Natural killer cell (primary cell): ENCODE data around the gene CCL15. TPM values are rescaled to one million over a fixed set of nuclear protein-coding genes. Genes with fewer than 3 reads are reported as not detected.

ENCODE experiments used
- ATAC-seq, 3 donors: fragments of 150-1000 bp in 2 of 3; fragments of 200-7000 bp in 1 of 3; cut with Tn5 transposase; 1 replicate in 1 of 3; 2 replicates in 2 of 3; pipeline ENCODE4 v1.10.0; 2021; ENCODE audit warnings: mild to moderate bottlenecking in 2 of 3, moderate library complexity in 2 of 3
- DNase-seq, 2 donors: peaks; one replicate each; pipeline versions ENCODE4 v3.0.0 to v3.0.0-alpha.2; 2013 to 2021; ENCODE audit warnings: mixed read lengths in 1 of 2
- H3K27ac ChIP-seq: one replicate; pipeline ENCODE4 v1.5.1; 2013; ENCODE audit warnings: mild to moderate bottlenecking, low read length
- H3K27me3 ChIP-seq: one replicate; pipeline ENCODE4 v1.6.1; 2013; ENCODE audit warnings: low read length; ENCODE audit not compliant: control insufficient read depth, insufficient read depth
- H3K36me3 ChIP-seq: one replicate; pipeline ENCODE4 v1.6.1; 2013; ENCODE audit warnings: low read length; ENCODE audit not compliant: control insufficient read depth, insufficient read depth
- H3K4me1 ChIP-seq: one replicate; pipeline ENCODE4 v1.6.1; 2013; ENCODE audit warnings: low read length; ENCODE audit not compliant: control insufficient read depth, insufficient read depth
- H3K4me3 ChIP-seq: one replicate; pipeline ENCODE4 v1.5.1; 2013; ENCODE audit warnings: low read length
- H3K9me3 ChIP-seq: one replicate; pipeline ENCODE4 v1.6.1; 2013; ENCODE audit warnings: low read length; ENCODE audit not compliant: control insufficient read depth, insufficient read depth
- H3K27ac Mint-ChIP-seq, 2 donors: one replicate each; pipeline ENCODE4 v1.8.0; 2022; ENCODE audit warnings: mild to moderate bottlenecking in 2 of 2, mixed read lengths in 2 of 2, moderate library complexity in 1 of 2
- H3K27me3 Mint-ChIP-seq, 2 donors: one replicate each; pipeline ENCODE4 v1.8.0; 2022; ENCODE audit warnings: low read depth in 2 of 2, mixed read lengths in 2 of 2
- H3K36me3 Mint-ChIP-seq: one replicate; pipeline ENCODE4 v1.8.0; 2022; ENCODE audit warnings: mixed read lengths
- H3K4me1 Mint-ChIP-seq, 2 donors: one replicate each; pipeline ENCODE4 v1.8.0; 2022; ENCODE audit warnings: mixed read lengths in 2 of 2
- H3K4me3 Mint-ChIP-seq: one replicate; pipeline ENCODE4 v1.8.0; 2022; ENCODE audit warnings: mild to moderate bottlenecking, moderate library complexity, mixed read lengths
- H3K9me3 Mint-ChIP-seq, 2 donors: one replicate each; pipeline ENCODE4 v1.8.0; 2022; ENCODE audit warnings: mixed read lengths in 2 of 2
- CTCF ChIP-seq: fragments of 200-600 bp; IDR thresholded peaks from one replicate; pipeline ENCODE4 v1.8.0; 2022; ENCODE audit warnings: antibody characterized with exemption
- WGBS: methylation state at CpG from one replicate; pipeline ENCODE4 v1.1.7; 2013; ENCODE audit warnings: missing lambda C conversion rate; ENCODE audit not compliant: insufficient coverage; 5-methylcytosine and 5-hydroxymethylcytosine counted together
- intact Hi-C: fragments of 100-400 bp; cut with micrococcal nuclease; formaldehyde crosslinking; loops from one replicate; pipeline ENCODE4 v1.14.2; 2022
- total RNA-seq, 4 donors: library from RNA; stranded (reverse); fragments of 120-200 nt in 1 of 4; gene quantifications; one replicate each; pipeline versions ENCODE4 v1.2.3 to v1.2.4, GENCODE V29; 2013 to 2022

The CCL15 gene
- total RNA-seq, 3 donors from 2014 or later (not counting 1 experiment from before 2014, with no cell fraction given): not detected

DNA sequence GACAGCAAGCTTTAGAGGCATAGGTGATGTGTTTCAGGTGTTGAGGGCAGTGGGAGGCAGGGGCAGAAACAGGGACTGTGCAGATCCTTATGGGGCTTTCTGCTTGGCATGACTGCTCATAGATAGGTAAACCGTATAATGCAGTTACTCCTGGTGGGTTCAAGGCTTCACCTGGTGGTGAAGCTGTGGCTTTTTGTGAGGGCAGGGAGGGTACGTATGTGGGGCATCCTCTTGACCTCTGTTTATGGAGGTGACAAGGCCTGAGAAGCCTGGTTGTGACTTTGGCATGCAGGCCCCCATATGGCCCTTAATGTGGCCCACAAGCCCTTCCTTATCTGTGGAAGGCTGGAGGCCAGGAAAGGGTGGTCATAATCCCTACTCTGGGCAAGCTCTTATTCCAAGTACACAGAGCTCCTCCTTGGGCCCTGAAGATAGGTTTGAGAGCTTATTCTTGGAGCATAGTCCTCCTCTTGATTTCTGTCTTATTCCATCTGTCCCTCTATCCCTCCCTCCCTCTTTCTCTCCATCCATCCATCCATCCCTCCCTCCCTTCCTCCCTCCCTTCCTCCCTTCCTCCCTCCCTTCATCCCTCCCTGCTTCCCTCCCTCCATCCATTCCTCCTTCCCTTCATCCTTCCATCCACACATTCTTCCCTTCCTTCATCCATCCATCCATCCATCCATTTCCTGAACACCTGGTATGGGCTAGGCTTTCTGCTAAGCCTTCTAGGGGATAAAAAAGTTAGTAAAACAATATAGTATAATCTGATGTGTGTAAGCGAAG lies 18.8 kb downstream of the CCL15 start:
- Histone ChIP-seq H3K9me3 (no peaks in the 10 kb centered on the region), H3K36me3 (no peaks in the 10 kb centered on the region), H3K4me3 (no peak overlapping the region), H3K4me1 (peaks cover 11% of the 10 kb centered on the region), H3K27ac (no peak overlapping the region), H3K27me3 (no peaks in the 10 kb centered on the region)
- no peaks in the 10 kb centered on the region for H3K9me3 Mint-ChIP-seq
- 40% methylated on average over 2 of the region's 3 CpGs for WGBS
- intact Hi-C loops: no loop called here
- TF ChIP-seq CTCF: no peak
- H3K4me1 Mint-ChIP-seq: peaks cover 25 to 56% of the 10 kb centered on the region in 2 donors
- no peaks in the 10 kb centered on the region for H3K27me3 Mint-ChIP-seq
- H3K4me3 Mint-ChIP-seq: no peak overlapping the region
- DNase-seq (no peak), ATAC-seq (peak in 1 of 3 donors; percentile 9)
- H3K36me3 Mint-ChIP-seq: no peaks in the 10 kb centered on the region
- peak overlapping the region in 1 of 2 donors; percentile 47 for H3K27ac Mint-ChIP-seq

GRCh38 chr17:35981908-35982330 lies 19.4 kb downstream of the CCL15 start:
- Mint-ChIP-seq H3K36me3 (no peaks in the 10 kb centered on the region), H3K27me3 (no peaks in the 10 kb centered on the region), H3K4me1 (peaks cover 25 to 61% of the 10 kb centered on the region in 2 donors), H3K9me3 (no peaks in the 10 kb centered on the region), H3K4me3 (no peak overlapping the region), H3K27ac (peak overlapping the region in 1 of 2 donors; percentile 47)
- peak; percentile 13 for TF ChIP-seq CTCF
- Histone ChIP-seq H3K9me3 (no peaks in the 10 kb centered on the region), H3K4me1 (peaks cover 11% of the 10 kb centered on the region), H3K36me3 (no peaks in the 10 kb centered on the region), H3K4me3 (no peak overlapping the region), H3K27me3 (no peaks in the 10 kb centered on the region), H3K27ac (no peak overlapping the region)
- ATAC-seq: peak in 2 of 3 donors; percentile 38 to 62
- intact Hi-C loops: no loop called here
- WGBS: 74% methylated on average over 4 of the region's 4 CpGs
- peak in 1 of 2 donors; percentile 30 for DNase-seq

GRCh38 chr17:35981246-35981645 lies 20.1 kb downstream of the CCL15 start, which contains the start of gene CCL16:
Gene CCL16, minus strand, starts transcription at chr17:35981497. Its CDS starts 77 bp downstream, at chr17:35981420.
- H3K27ac ChIP-seq: no peak within 1 kb of the TSS
- H3K27ac Mint-ChIP-seq: peak within 1 kb of the TSS in 1 of 2 donors; percentile 47
- H3K36me3 Mint-ChIP-seq: no peaks in the 10 kb centered on the region
- H3K4me3 ChIP-seq: no peak within 1 kb of the TSS
- TF ChIP-seq CTCF: no peak
- H3K9me3 ChIP-seq: no peaks in the 10 kb centered on the region
- H3K27me3 Mint-ChIP-seq: no peaks in the 10 kb centered on the region
- H3K4me1 ChIP-seq: peaks cover 11% of the 10 kb centered on the region
- 93% methylated on average over 11 of the region's 12 CpGs for WGBS
- H3K4me1 Mint-ChIP-seq: peaks cover 30 to 61% of the 10 kb centered on the region in 2 donors
- intact Hi-C loops: no loop called here
- DNase-seq (no peak), ATAC-seq (no peak)
- no peaks in the 10 kb centered on the region for H3K36me3 ChIP-seq
- no peak within 1 kb of the TSS for H3K4me3 Mint-ChIP-seq
- no peaks in the 10 kb centered on the region for H3K9me3 Mint-ChIP-seq
- no peaks in the 10 kb centered on the region for H3K27me3 ChIP-seq
